K562 treated with DMSO at 1 percent for 24 hours (cell line): ENCODE measurements around the gene ERAS. TPM values are rescaled to one million over a fixed set of nuclear protein-coding genes. Genes with fewer than 3 reads are reported as not detected.

Source experiments
- total RNA-seq: library from RNA; unstranded; fragments of 300-600 nt; gene quantifications from 2 replicates; pipeline ENCODE4 v1.2.3, GENCODE V29; 2022; ENCODE audit warnings: low read depth; ENCODE audit not compliant: insufficient read depth

ERAS gene
- total RNA-seq, result 0.47 TPM in 1 of 2 replicates, not detected in the other

GRCh38 chrX:48826135-48826875 is at the start of gene ERAS:
Gene ERAS (plus strand): TSS chrX:48826513. CDS start chrX:48829124, 2,611 bp downstream.

GRCh38 chrX:48786341-48786800 is 39.9 kb upstream of the ERAS start, which contains the start of gene GATA1:
Gene GATA1 (plus strand): TSS chrX:48786590. CDS start chrX:48791110, 4,520 bp downstream.

DNA sequence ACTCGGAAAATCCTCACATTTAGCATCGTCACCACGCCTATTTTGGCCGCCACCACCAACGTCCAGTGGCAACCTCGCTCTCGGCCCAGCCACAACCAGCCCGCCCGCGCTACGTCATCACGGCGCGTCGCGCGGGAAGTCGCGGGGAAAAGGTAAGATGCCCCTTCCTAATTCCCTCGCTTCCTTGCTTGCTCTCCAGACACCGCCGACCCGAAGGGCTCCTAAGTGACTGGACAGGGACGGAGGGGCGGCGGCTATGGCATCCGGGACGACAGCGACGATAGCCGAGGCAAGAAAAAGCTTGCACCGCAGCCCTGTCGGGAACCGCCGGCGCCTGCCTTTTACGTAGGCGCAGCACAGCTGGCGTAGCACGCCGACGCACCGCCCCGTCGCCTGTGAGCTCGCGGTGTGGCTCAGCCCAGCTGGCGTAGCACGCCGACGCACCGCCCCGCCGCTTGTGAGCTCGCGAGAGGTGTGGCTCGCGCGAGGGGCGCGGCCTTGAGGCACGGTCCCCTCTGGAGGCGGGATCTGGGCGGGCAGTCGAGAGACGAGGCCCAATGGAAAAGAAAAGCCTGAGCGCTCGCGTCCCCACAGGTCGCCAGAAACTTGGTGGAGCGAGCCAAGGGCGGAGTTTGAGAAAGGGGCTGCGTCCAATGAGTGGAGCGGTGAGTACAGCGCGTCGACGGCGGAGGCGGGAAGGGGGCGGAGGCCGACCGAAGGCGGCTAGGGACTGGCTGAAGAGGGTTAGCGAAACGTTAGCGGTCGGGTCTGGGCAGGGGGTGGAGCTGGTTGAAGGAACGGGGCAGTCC is 24.8 kb upstream of the ERAS start, which contains the start of gene HDAC6:
TSS of gene HDAC6 (plus strand) at position 788 of the 809 bp plus-strand sequence. CDS start 626 bp downstream, outside the sequence.

DNA sequence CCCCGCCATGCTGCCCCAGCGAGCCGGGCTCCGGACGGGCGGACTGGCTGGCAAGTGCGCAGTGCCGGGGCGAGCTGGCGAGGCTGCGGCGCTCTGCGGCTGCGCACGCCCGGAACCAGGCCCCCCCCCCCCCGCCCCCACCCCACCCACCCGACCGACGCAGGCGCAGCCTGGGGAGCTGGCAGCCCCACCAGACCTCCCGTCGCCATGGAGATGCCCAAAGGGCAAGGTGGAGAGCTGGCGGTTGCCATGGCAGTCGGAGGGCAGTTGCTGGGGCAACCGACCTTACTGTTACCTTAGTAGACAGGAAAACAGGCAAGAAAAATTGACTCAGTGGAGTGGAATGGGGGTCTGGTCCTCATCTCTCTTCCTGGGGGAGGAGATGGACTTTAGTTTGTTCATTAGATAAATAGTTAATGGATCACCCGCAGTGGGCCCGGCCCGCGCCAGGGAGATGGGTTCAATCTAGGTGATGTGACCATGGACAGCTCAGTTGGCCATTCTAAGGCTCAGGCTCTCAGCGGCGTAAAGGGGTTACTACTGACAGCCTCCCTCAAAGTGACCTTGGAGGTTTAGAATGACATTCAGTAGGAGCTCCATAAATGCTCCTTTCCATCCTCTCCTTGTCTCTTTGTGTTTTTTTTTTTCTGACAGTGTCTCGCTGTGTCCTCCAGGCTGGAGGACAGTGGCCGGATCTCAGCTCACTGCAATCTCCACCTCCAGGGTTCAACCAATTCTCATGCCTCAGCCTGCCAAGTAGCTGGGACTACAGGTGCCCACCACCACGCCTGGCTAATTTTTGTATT is 9.4 kb downstream of the ERAS start, which contains the start of gene PCSK1N:
TSS of gene PCSK1N (minus strand) at position 87 of the 806 bp plus-strand sequence. CDS start at position 9, 78 bp downstream.

Other genes with a start within 250 kb of the ERAS start
- 93.9 and 94.4 TPM in 2 replicates for gene WDR13, start 229.0 kb upstream of the ERAS start, total RNA-seq
- gene WAS, start 142.7 kb upstream of the ERAS start, total RNA-seq, result 20.6 and 24.7 TPM in 2 replicates
- gene SUV39H1, start 129.8 kb upstream of the ERAS start, total RNA-seq, result 39.3 and 40.4 TPM in 2 replicates
- gene GLOD5, start 64.8 kb upstream of the ERAS start, total RNA-seq, result 4.7 and 5.4 TPM in 2 replicates
- 119 and 140 TPM in 2 replicates for gene GATA1, start 39.9 kb upstream of the ERAS start, total RNA-seq
- gene HDAC6, start 24.4 kb upstream of the ERAS start, total RNA-seq, result 86.8 and 94.8 TPM in 2 replicates
- gene PCSK1N, start 9.1 kb downstream of the ERAS start, total RNA-seq, result 0.83 and 1.0 TPM in 2 replicates
- 291 and 301 TPM in 2 replicates for gene TIMM17B, start 71.3 kb downstream of the ERAS start, total RNA-seq
- gene PQBP1, start 71.4 kb downstream of the ERAS start, total RNA-seq, result 255 and 262 TPM in 2 replicates
- gene SLC35A2, start 85.1 kb downstream of the ERAS start, total RNA-seq, result 46.8 and 64.8 TPM in 2 replicates
- gene PIM2, start 92.5 kb downstream of the ERAS start, total RNA-seq, result 235 and 254 TPM in 2 replicates
- gene OTUD5, start 131.1 kb downstream of the ERAS start, total RNA-seq, result 98.8 and 105 TPM in 2 replicates
- gene KCND1, start 145.3 kb downstream of the ERAS start, total RNA-seq, result 4.6 and 5.6 TPM in 2 replicates
- 36.8 and 37.5 TPM in 2 replicates for gene GRIPAP1, start 175.8 kb downstream of the ERAS start, total RNA-seq
- gene TFE3, start 216.8 kb downstream of the ERAS start, total RNA-seq, result 51.1 and 52.9 TPM in 2 replicates
- gene CCDC120, start 232.5 kb downstream of the ERAS start, total RNA-seq, result 7.4 and 7.9 TPM in 2 replicates
- 4.7 and 6.1 TPM in 2 replicates for gene PRAF2, start 247.5 kb downstream of the ERAS start, total RNA-seq